Prostate gland (tissue), 2 donors: ENCODE data around the gene LSMEM2. TPM values are rescaled to one million over a fixed set of nuclear protein-coding genes. Genes with fewer than 3 reads are reported as not detected.
"Not testable (repeated sequence)": the region's sequence is repeated elsewhere in the genome, so short reads cannot be mapped to it uniquely, and the experiment has no call there.

Experiments
- DNase-seq: peaks from one replicate; pipeline ENCODE4 v3.0.0-alpha.2; 2019; ENCODE audit warnings: low spot score
- H3K27ac ChIP-seq, 2 donors: fragments of 200-600 bp; sonication (generic); 2 replicates each; pipeline ENCODE4 v1.5.1; 2017 to 2019
- H3K27me3 ChIP-seq: fragments of 200-600 bp; sonication (generic); replicated peaks from 2 replicates; pipeline ENCODE4 v1.5.1; 2019; ENCODE audit not compliant: insufficient read depth
- H3K36me3 ChIP-seq, 2 donors: fragments of 200-600 bp; sonication (generic); 1 replicate in 1 of 2; 2 replicates in 1 of 2; pipeline versions ENCODE4 v1.5.1 to v1.8.1; 2017 to 2019
- H3K4me1 ChIP-seq: fragments of 200-600 bp; sonication (generic); replicated peaks from 2 replicates; pipeline ENCODE4 v1.5.1; 2019
- H3K4me3 ChIP-seq, 2 donors: fragments of 200-600 bp; sonication (generic); 2 replicates each; pipeline ENCODE4 v1.5.1; 2017 to 2019
- H3K9me3 ChIP-seq: fragments of 200-600 bp; sonication (generic); 2 replicates; pipeline ENCODE4 v1.5.1; 2017
- CTCF ChIP-seq, 4 experiments: fragments of 200-600 bp in 2 of 4; fragments of 450-650 bp in 2 of 4; sonication (generic) in 2 of 4; IDR thresholded peaks; 1 replicate in 3 of 4; 2 replicates in 1 of 4; pipeline ENCODE4 v1.5.1; 2016 to 2019; ENCODE audit warnings: antibody characterized with exemption in 4 of 4, mild to moderate bottlenecking in 2 of 4, moderate library complexity in 2 of 4
- POLR2A ChIP-seq: fragments of 450-650 bp; IDR thresholded peaks from one replicate; pipeline ENCODE4 v1.6.1; 2016; ENCODE audit warnings: antibody characterized with exemption, mild to moderate bottlenecking
- POLR2AphosphoS5 ChIP-seq: sonication (generic); formaldehyde crosslinking; IDR thresholded peaks from one replicate; pipeline ENCODE4 v1.6.1; 2017; ENCODE audit warnings: antibody characterized with exemption
- WGBS: methylation state at CpG from one replicate; pipeline ENCODE4 v1.1.5; 2018; 5-methylcytosine and 5-hydroxymethylcytosine counted together
- intact Hi-C: fragments of 100-400 bp; cut with DNase I; formaldehyde crosslinking; loops from one replicate; pipeline ENCODE4 v1.14.2; 2022
- total RNA-seq, 2 donors: library from RNA; depleted of rRNA; stranded (reverse); fragments of >200 nt; gene quantifications; one replicate each; pipeline ENCODE4 v1.1.0, GENCODE V29; 2016

Gene LSMEM2
- total RNA-seq, 2 donors from 2014 or later, result not detected

GRCh38 chr3:50241713-50242380, 37.0 kb upstream of the LSMEM2 start:
- Histone ChIP-seq H3K36me3 (no peaks in the 10 kb centered on the region), H3K27ac (peak overlapping the region in 1 of 2 donors; percentile 29), H3K4me1 (peaks cover 29% of the 10 kb centered on the region), H3K9me3 (no peaks in the 10 kb centered on the region), H3K27me3 (no peaks in the 10 kb centered on the region), H3K4me3 (no peak overlapping the region)
- WGBS, result 68% methylated on average over 7 of the region's 7 CpGs
- TF ChIP-seq POLR2AphosphoS5 (no peak), POLR2A (no peak), CTCF (IDR thresholded peaks at IDR 0.05) (no peak)
- no peak for DNase-seq
- intact Hi-C loops, result no loop called here

- H3K27me3 ChIP-seq, result no peaks in the 10 kb centered on the region
- WGBS, result 54% methylated on average over 3 of the region's 3 CpGs
- no peaks in the 10 kb centered on the region for H3K36me3 ChIP-seq
- TF ChIP-seq CTCF (IDR thresholded peaks at IDR 0.05) (no peak), POLR2AphosphoS5 (no peak), POLR2A (no peak)
- intact Hi-C loops, result no loop called here
- no peak overlapping the region for H3K4me3 ChIP-seq
- H3K27ac ChIP-seq, result peak overlapping the region in 1 of 2 donors; percentile 40
- no peak for DNase-seq
- H3K9me3 ChIP-seq, result no peaks in the 10 kb centered on the region
- peaks cover 29% of the 10 kb centered on the region for H3K4me1 ChIP-seq
Observed at GRCh38 chr3:50242381-50242770, 36.5 kb upstream of the LSMEM2 start.

- Histone ChIP-seq H3K27me3 (no peaks in the 10 kb centered on the region), H3K36me3 (no peaks in the 10 kb centered on the region), H3K27ac (peak overlapping the region in 1 of 2 donors; percentile 40), H3K9me3 (no peaks in the 10 kb centered on the region), H3K4me3 (no peak overlapping the region), H3K4me1 (peaks cover 24% of the 10 kb centered on the region)
- 49% methylated on average over 14 of the region's 14 CpGs for WGBS
- intact Hi-C loops, result no loop called here
- TF ChIP-seq POLR2AphosphoS5 (no peak), CTCF (IDR thresholded peaks at IDR 0.05) (peak in 1 of 4 experiments; percentile 18), POLR2A (no peak)
- DNase-seq, result no peak
Observed at GRCh38 chr3:50242851-50243542, 35.9 kb upstream of the LSMEM2 start.

GRCh38 chr3:50243543-50243895, 35.4 kb upstream of the LSMEM2 start:
- no peaks in the 10 kb centered on the region for H3K36me3 ChIP-seq
- DNase-seq, result no peak
- 76% methylated on average over 4 of the region's 4 CpGs for WGBS
- no peaks in the 10 kb centered on the region for H3K27me3 ChIP-seq
- peak overlapping the region in 1 of 2 donors; percentile 40 for H3K27ac ChIP-seq
- H3K4me1 ChIP-seq, result peaks cover 19% of the 10 kb centered on the region
- TF ChIP-seq POLR2AphosphoS5 (no peak), POLR2A (no peak), CTCF (IDR thresholded peaks at IDR 0.05) (no peak)
- no peaks in the 10 kb centered on the region for H3K9me3 ChIP-seq
- intact Hi-C loops, result no loop called here
- no peak overlapping the region for H3K4me3 ChIP-seq

GRCh38 chr3:50244813-50245212, 34.1 kb upstream of the LSMEM2 start:
- WGBS, result 78% methylated on average over 6 of the region's 6 CpGs
- H3K4me3 ChIP-seq, H3K27ac ChIP-seq, H3K9me3 ChIP-seq, DNase-seq, H3K27me3 ChIP-seq, H3K36me3 ChIP-seq, intact Hi-C loops, H3K4me1 ChIP-seq: not testable (repeated sequence)
